T-cell (primary cell): ENCODE data around the gene ICE1. TPM values are rescaled to one million over a fixed set of nuclear protein-coding genes. Genes with fewer than 3 reads are reported as not detected.
"Not testable (repeated sequence)": the region's sequence is repeated elsewhere in the genome, so short reads cannot be mapped to it uniquely, and the experiment has no call there.

Source experiments
- ATAC-seq, 4 experiments: fragments of 200-7000 bp in 3 of 4; fragments of 150-1000 bp in 1 of 4; cut with Tn5 transposase; replicated peaks in 1 of 4; 1 replicate in 3 of 4; 2 replicates in 1 of 4; pipeline ENCODE4 v1.10.0; 2021; ENCODE audit warnings: moderate library complexity in 3 of 4, mild to moderate bottlenecking in 2 of 4, moderate number of reproducible peaks in 1 of 4
- CTCF ChIA-PET, 2 donors: fragments of 300-600 bp; sonication (Branson Sonifier 250); formaldehyde crosslinking; loops; one replicate each; lab custom pipeline; 2022; ENCODE audit warnings: antibody characterized with exemption in 2 of 2; lab: Charles Lee
- POLR2A ChIA-PET, 2 donors: fragments of 300-600 bp; sonication (Branson Sonifier 250); formaldehyde crosslinking; loops; one replicate each; lab custom pipeline; 2022; ENCODE audit warnings: antibody characterized with exemption in 2 of 2; lab: Charles Lee
- DNase-seq, 35 experiments: peaks; one replicate each; pipeline versions ENCODE4 v3.0.0 to v3.0.0-alpha.2; 2013 to 2023
- H3K27ac ChIP-seq: one replicate; pipeline ENCODE4 v1.5.1; 2013; ENCODE audit warnings: low read length
- H3K27me3 ChIP-seq, 2 experiments: replicated peaks in 1 of 2; 1 replicate in 1 of 2; 2 replicates in 1 of 2; pipeline versions ENCODE4 v1.6.1 to v1.7.0; 2013; ENCODE audit warnings: low read length in 1 of 2, mixed read lengths in 1 of 2; ENCODE audit not compliant: control insufficient read depth in 2 of 2, insufficient read depth in 2 of 2; ENCODE audit errors: extremely low read depth in 1 of 2
- H3K36me3 ChIP-seq, 2 donors: 1 replicate in 1 of 2; 2 replicates in 1 of 2; pipeline versions ENCODE4 v1.6.1 to v1.7.0; 2013; ENCODE audit warnings: low read length in 1 of 2; ENCODE audit not compliant: control insufficient read depth in 2 of 2, insufficient read depth in 1 of 2; ENCODE audit errors: extremely low read depth in 1 of 2
- H3K4me1 ChIP-seq, 2 experiments: 1 replicate in 1 of 2; 2 replicates in 1 of 2; pipeline versions ENCODE4 v1.6.1 to v1.7.0; 2013; ENCODE audit warnings: low read length in 2 of 2, mixed read lengths in 1 of 2; ENCODE audit not compliant: insufficient read depth in 2 of 2, control insufficient read depth in 1 of 2; ENCODE audit errors: extremely low read depth in 1 of 2
- H3K4me3 ChIP-seq, 2 donors: 1 replicate in 1 of 2; 2 replicates in 1 of 2; pipeline versions ENCODE4 v1.5.1 to v1.7.0; 2013; ENCODE audit warnings: mild to moderate bottlenecking in 2 of 2, low read length in 1 of 2, moderate library complexity in 1 of 2; ENCODE audit not compliant: control insufficient read depth in 1 of 2; ENCODE audit errors: extremely low read depth in 1 of 2
- H3K9me3 ChIP-seq: 2 replicates; pipeline ENCODE4 v1.7.0; 2013
- H3K27ac Mint-ChIP-seq, 2 donors: one replicate each; pipeline ENCODE4 v1.8.0; 2020 to 2021; ENCODE audit warnings: mild to moderate bottlenecking in 2 of 2, mixed read lengths in 2 of 2
- H3K27me3 Mint-ChIP-seq, 2 donors: one replicate each; pipeline ENCODE4 v1.8.0; 2021 to 2022; ENCODE audit warnings: mixed read lengths in 2 of 2
- H3K36me3 Mint-ChIP-seq: one replicate; pipeline ENCODE4 v1.8.0; 2021; ENCODE audit warnings: mixed read lengths
- H3K4me1 Mint-ChIP-seq, 3 donors: one replicate each; pipeline ENCODE4 v1.8.0; 2020 to 2022; ENCODE audit warnings: mixed read lengths in 3 of 3, mild to moderate bottlenecking in 1 of 3
- H3K4me3 Mint-ChIP-seq, 3 donors: one replicate each; pipeline ENCODE4 v1.8.0; 2020 to 2022; ENCODE audit warnings: mild to moderate bottlenecking in 3 of 3, mixed read lengths in 3 of 3, moderate library complexity in 3 of 3
- H3K9me3 Mint-ChIP-seq, 3 donors: one replicate each; pipeline ENCODE4 v1.8.0; 2020 to 2022; ENCODE audit warnings: mixed read lengths in 3 of 3
- WGBS: methylation state at CpG from one replicate; pipeline ENCODE4 v1.1.5; 2013; ENCODE audit warnings: missing lambda C conversion rate; ENCODE audit not compliant: insufficient coverage; 5-methylcytosine and 5-hydroxymethylcytosine counted together
- total RNA-seq, 35 experiments: library from RNA in 6 of 35; stranded (reverse) in 6 of 35; fragments of 120-200 nt in 1 of 35; gene quantifications; one replicate each; pipeline versions ENCODE4 v1.2.1 to v1.2.4 and lab custom pipeline; 2013 to 2026

Gene ICE1
- total RNA-seq, 5 donors from 2014 or later (not counting 1 experiment from before 2014, with no cell fraction given) = 37.3 to 42.9 (median 40.5) TPM

- CTCF ChIA-PET = no interaction called here
- DNase-seq = no peak
- POLR2A ChIA-PET = no interaction called here
- Histone ChIP-seq H3K4me1 (peaks cover 2 to 6% of the 10 kb centered on the region in 2 experiments), H3K27ac (no peak overlapping the region), H3K27me3 (no peaks in the 10 kb centered on the region), H3K36me3 (peaks cover 0 to 32% of the 10 kb centered on the region in 2 donors), H3K4me3 (no peak overlapping the region), H3K9me3 (no peaks in the 10 kb centered on the region)
- no peak overlapping the region for H3K4me3 Mint-ChIP-seq
- peaks cover 0 to 5% (median 0%) of the 10 kb centered on the region in 3 donors for H3K9me3 Mint-ChIP-seq
- no CpG with 5 or more reads among the region's 2 CpGs for WGBS
- H3K4me1 Mint-ChIP-seq = peaks cover 13 to 20% (median 19%) of the 10 kb centered on the region in 3 donors
- no peaks in the 10 kb centered on the region for H3K27me3 Mint-ChIP-seq
- no peak for ATAC-seq
- H3K36me3 Mint-ChIP-seq = peaks cover 60% of the 10 kb centered on the region
- no peak overlapping the region for H3K27ac Mint-ChIP-seq
Observed at GRCh38 chr5:5475975-5476374, 53.5 kb downstream of the ICE1 start.

- H3K36me3 ChIP-seq = peaks cover 0 to 23% of the 10 kb centered on the region in 2 donors
- H3K4me1 ChIP-seq = peaks cover 2 to 12% of the 10 kb centered on the region in 2 experiments
- H3K9me3 ChIP-seq, H3K27me3 ChIP-seq, H3K27me3 Mint-ChIP-seq, CTCF ChIA-PET, H3K4me3 ChIP-seq, H3K27ac ChIP-seq, H3K9me3 Mint-ChIP-seq, DNase-seq, ATAC-seq: not testable (repeated sequence)
- POLR2A ChIA-PET = interaction anchor here (0.6 kb wide), 2 partner anchors 36 to 1333 kb away, joined by 3 to 4 read pairs; no protein-coding TSS in a partner anchor
- H3K27ac Mint-ChIP-seq = peak overlapping the region; percentile 42 to 71
- peaks cover 21 to 29% (median 26%) of the 10 kb centered on the region in 3 donors for H3K4me1 Mint-ChIP-seq
- peak overlapping the region in 1 of 3 donors; percentile 35 for H3K4me3 Mint-ChIP-seq
- no CpG with 5 or more reads among the region's 1 CpG for WGBS
- H3K36me3 Mint-ChIP-seq = peaks cover 50% of the 10 kb centered on the region
Observed at GRCh38 chr5:5479578-5479977, 57.1 kb downstream of the ICE1 start.

DNA sequence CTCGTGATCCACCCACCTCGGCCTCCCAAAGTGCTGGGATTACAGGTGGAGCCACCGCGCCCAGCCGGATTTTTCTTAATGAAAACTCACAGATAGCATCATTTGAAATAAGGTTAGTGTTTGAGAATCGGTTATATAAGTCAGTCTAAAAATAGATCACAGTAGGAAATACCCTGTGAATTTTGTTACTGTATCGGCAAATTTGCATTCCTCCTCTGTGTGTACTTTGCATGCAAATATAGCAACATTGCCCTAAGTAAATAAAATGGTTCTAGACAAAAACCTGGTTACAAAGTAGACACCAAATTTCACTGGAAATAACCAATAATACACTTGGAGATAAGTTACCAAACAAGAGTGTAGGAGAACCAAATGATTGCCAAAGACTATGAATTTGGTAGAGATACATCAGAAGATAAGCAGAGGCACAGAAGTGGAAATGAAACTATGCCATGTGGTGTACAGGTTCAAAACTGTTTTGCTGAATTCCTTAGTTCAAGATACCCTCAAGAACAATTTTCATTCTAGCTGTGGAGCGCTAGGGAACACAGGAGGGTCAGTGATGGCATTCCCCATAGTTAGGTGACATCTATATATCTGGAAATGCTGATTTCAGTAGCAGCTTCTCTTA is 58.1 kb downstream of the ICE1 start:
- peaks cover 42% of the 10 kb centered on the region for H3K36me3 Mint-ChIP-seq

GRCh38 chr5:5481206-5481605 is 58.7 kb downstream of the ICE1 start:
- Mint-ChIP-seq H3K27ac (peak overlapping the region; percentile 81 to 84), H3K4me1 (peaks cover 21 to 34% (median 26%) of the 10 kb centered on the region in 3 donors), H3K27me3 (no peaks in the 10 kb centered on the region), H3K36me3 (peaks cover 40% of the 10 kb centered on the region), H3K4me3 (peak overlapping the region in 2 of 3 donors; percentile 43 to 53), H3K9me3 (peaks cover 0 to 5% (median 0%) of the 10 kb centered on the region in 3 donors)
- WGBS = 23% methylated on average over 2 of the region's 3 CpGs
- CTCF ChIA-PET = no interaction called here
- no peak overlapping the region for H3K4me3 ChIP-seq
- H3K27me3 ChIP-seq = no peaks in the 10 kb centered on the region
- DNase-seq (peak in 19 of 35 experiments; percentile 9 to 45 (median 18)), ATAC-seq (peak; percentile 69 to 96 (median 84))
- peaks cover 2 to 12% of the 10 kb centered on the region in 2 experiments for H3K4me1 ChIP-seq
- H3K9me3 ChIP-seq = no peaks in the 10 kb centered on the region
- POLR2A ChIA-PET = no interaction called here
- peak overlapping the region; percentile 17 for H3K27ac ChIP-seq
- peaks cover 0 to 12% of the 10 kb centered on the region in 2 donors for H3K36me3 ChIP-seq

More for the DNA sequence above, 58.1 kb downstream of the ICE1 start:
- ChIA-PET POLR2A (no interaction called here), CTCF (interaction anchor here (0.6 kb wide), 2 partner anchors 33 to 64 kb away, joined by 3 to 7 read pairs; no protein-coding TSS in a partner anchor)
- H3K4me3 Mint-ChIP-seq = peak overlapping the region in 1 of 3 donors; percentile 53
- no peaks in the 10 kb centered on the region for H3K27me3 Mint-ChIP-seq
- no peaks in the 10 kb centered on the region for H3K27me3 ChIP-seq
- peaks cover 0 to 5% (median 0%) of the 10 kb centered on the region in 3 donors for H3K9me3 Mint-ChIP-seq
- H3K36me3 ChIP-seq = peaks cover 0 to 14% of the 10 kb centered on the region in 2 donors
- no peaks in the 10 kb centered on the region for H3K9me3 ChIP-seq
- peaks cover 2 to 12% of the 10 kb centered on the region in 2 experiments for H3K4me1 ChIP-seq
- ATAC-seq = peak in 1 of 4 experiments; percentile 58
- DNase-seq = no peak
- H3K27ac Mint-ChIP-seq = peak overlapping the region; percentile 59 to 84
- WGBS = 40% methylated on average over 1 of the region's 8 CpGs
- H3K4me3 ChIP-seq = no peak overlapping the region
- peaks cover 21 to 29% (median 26%) of the 10 kb centered on the region in 3 donors for H3K4me1 Mint-ChIP-seq
- H3K27ac ChIP-seq = no peak overlapping the region

DNA sequence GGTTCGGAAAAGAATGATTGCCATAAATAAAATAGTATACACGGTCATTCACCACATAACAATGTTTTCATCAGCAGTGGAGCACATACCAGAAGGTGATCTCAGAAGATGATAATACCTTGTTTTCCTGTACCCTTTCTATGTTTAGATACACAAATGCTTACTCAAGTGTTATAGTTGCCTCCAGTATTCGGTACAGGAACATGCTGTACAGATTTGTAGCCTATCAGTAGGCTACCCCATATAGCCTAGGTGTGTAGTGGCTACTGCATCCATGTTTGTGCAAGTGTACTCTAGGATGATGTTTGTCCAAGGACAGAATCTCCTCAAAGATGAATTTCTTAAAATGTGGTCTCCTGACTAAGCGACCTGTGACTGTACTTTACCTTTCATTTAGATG is 59.2 kb downstream of the ICE1 start:
- Mint-ChIP-seq H3K9me3 (peaks cover 0 to 5% (median 0%) of the 10 kb centered on the region in 3 donors), H3K27me3 (no peaks in the 10 kb centered on the region), H3K36me3 (peaks cover 38% of the 10 kb centered on the region), H3K27ac (peak overlapping the region; percentile 81 to 84), H3K4me3 (no peak overlapping the region), H3K4me1 (peaks cover 21 to 34% (median 26%) of the 10 kb centered on the region in 3 donors)
- 60% methylated on average over 1 of the region's 4 CpGs for WGBS
- Histone ChIP-seq H3K9me3 (no peaks in the 10 kb centered on the region), H3K27me3 (no peaks in the 10 kb centered on the region), H3K36me3 (peaks cover 0 to 8% of the 10 kb centered on the region in 2 donors), H3K4me1 (peaks cover 2 to 12% of the 10 kb centered on the region in 2 experiments), H3K4me3 (no peak overlapping the region), H3K27ac (peak overlapping the region; percentile 17)
- peak in 1 of 4 experiments; percentile 8 for ATAC-seq
- CTCF ChIA-PET = no interaction called here
- DNase-seq = no peak
- POLR2A ChIA-PET = no interaction called here

GRCh38 chr5:5483350-5483749 is 60.9 kb downstream of the ICE1 start:
- no peak overlapping the region for H3K27ac Mint-ChIP-seq
- Histone ChIP-seq H3K4me1 (peaks cover 2 to 12% of the 10 kb centered on the region in 2 experiments), H3K9me3 (no peaks in the 10 kb centered on the region), H3K27me3 (no peaks in the 10 kb centered on the region), H3K27ac (no peak overlapping the region), H3K4me3 (no peak overlapping the region), H3K36me3 (peaks cover 0 to 16% of the 10 kb centered on the region in 2 donors)
- peaks cover 0 to 5% (median 0%) of the 10 kb centered on the region in 3 donors for H3K9me3 Mint-ChIP-seq
- DNase-seq (no peak), ATAC-seq (no peak)
- H3K36me3 Mint-ChIP-seq = peaks cover 27% of the 10 kb centered on the region
- peaks cover 21 to 34% (median 26%) of the 10 kb centered on the region in 3 donors for H3K4me1 Mint-ChIP-seq
- H3K27me3 Mint-ChIP-seq = no peaks in the 10 kb centered on the region
- CTCF ChIA-PET = interaction anchor here in 1 of 2 donors (1.2 kb wide), 1 partner anchor 61 kb away, joined by 3 read pairs; the partner anchor contains the start of gene ICE1
- H3K4me3 Mint-ChIP-seq = no peak overlapping the region
- POLR2A ChIA-PET = no interaction called here
- WGBS = no CpG with 5 or more reads among the region's 2 CpGs
